ENCODE results near the gene DBP.

- no peak for TF ChIP-seq MAX (CRISPR knock-in tag; IDR thresholded peaks at IDR 0.05)
- no peak for TF ChIP-seq USF2 (CRISPR knock-in tag; IDR thresholded peaks at IDR 0.05)
- no peak for TF ChIP-seq CTCF (IDR thresholded peaks at IDR 0.05)
- TF ChIP-seq NFYB (CRISPR knock-in tag; conservative IDR thresholded peaks at IDR 0.05; ENCODE audit: low read depth), result no peak
Observed at GRCh38 chr19:48625891-48626327, 11.3 kb downstream of the DBP start.

Data from WTC11 (cell line).